Esophagus squamous epithelium (tissue), 5 donors: Measurements from ENCODE around the gene KCNJ11. TPM values are rescaled to one million over a fixed set of nuclear protein-coding genes. Genes with fewer than 3 reads are reported as not detected.

Experiments
- DNase-seq: peaks from one replicate; lab custom pipeline; 2025; lab: John Stamatoyannopoulos, UW
- H3K27ac ChIP-seq, 4 donors: fragments of 200-600 bp; sonication (generic); one replicate each; pipeline ENCODE4 v1.5.1; 2016 to 2019; ENCODE audit warnings: mild to moderate bottlenecking in 1 of 4
- H3K27me3 ChIP-seq, 4 donors: fragments of 200-600 bp; sonication (generic); 1 replicate in 3 of 4; 2 replicates in 1 of 4; pipeline versions ENCODE4 v1.5.1 to v1.6.0; 2017 to 2021; ENCODE audit warnings: antibody characterized with exemption in 1 of 4
- H3K36me3 ChIP-seq, 3 donors: fragments of 200-600 bp; sonication (generic); one replicate each; pipeline ENCODE4 v1.5.1; 2016 to 2019
- H3K4me1 ChIP-seq, 3 donors: fragments of 200-600 bp; sonication (generic); one replicate each; pipeline ENCODE4 v1.5.1; 2017 to 2019
- H3K4me3 ChIP-seq, 4 donors: fragments of 200-600 bp; sonication (generic); 1 replicate in 3 of 4; 2 replicates in 1 of 4; pipeline ENCODE4 v1.5.1; 2016 to 2019; ENCODE audit warnings: mild to moderate bottlenecking in 2 of 4, moderate library complexity in 1 of 4
- H3K9me3 ChIP-seq, 3 donors: fragments of 200-600 bp; sonication (generic); one replicate each; pipeline ENCODE4 v1.5.1; 2016 to 2019
- CTCF ChIP-seq, 6 experiments: fragments of 450-650 bp in 4 of 6; fragments of 200-600 bp in 2 of 6; sonication (generic) in 2 of 6; IDR thresholded peaks; one replicate each; pipeline ENCODE4 v1.5.1; 2016 to 2019; ENCODE audit warnings: antibody characterized with exemption in 6 of 6, mild to moderate bottlenecking in 4 of 6, moderate library complexity in 4 of 6
- POLR2A ChIP-seq, 4 donors: fragments of 450-650 bp; IDR thresholded peaks; one replicate each; pipeline ENCODE4 v1.6.1; 2017; ENCODE audit warnings: antibody characterized with exemption in 4 of 4, mild to moderate bottlenecking in 4 of 4, moderate library complexity in 3 of 4
- WGBS, 2 donors: methylation state at CpG; one replicate each; pipeline ENCODE4 v1.1.5; 2018; 5-methylcytosine and 5-hydroxymethylcytosine counted together
- intact Hi-C: fragments of 100-400 bp; cut with DNase I; formaldehyde crosslinking; loops from one replicate; pipeline ENCODE4 v1.15.0; 2022
- total RNA-seq, 4 donors: library from RNA; depleted of rRNA; stranded (reverse); fragments of >200 nt; gene quantifications; one replicate each; pipeline ENCODE4 v1.1.0, GENCODE V29; 2016
- donor health status: DM: yes; HTN: yes; CAD: no.

Gene KCNJ11
- total RNA-seq, 4 donors from 2014 or later: 1.0 to 1.6 (median 1.3) TPM

GRCh38 chr11:17413414-17414316, 25.2 kb upstream of the KCNJ11 start:
- 67 to 72% methylated on average over 10 to 13 of the region's 15 CpGs for WGBS, 2 donors

GRCh38 chr11:17412488-17413180, 24.2 kb upstream of the KCNJ11 start:
- H3K27me3 ChIP-seq: peaks cover 0 to 38% (median 0%) of the 10 kb centered on the region in 4 donors
- no peaks in the 10 kb centered on the region for H3K4me1 ChIP-seq
- no peak for DNase-seq
- H3K4me3 ChIP-seq: no peak overlapping the region
- 74 to 78% methylated on average over 9 of the region's 9 CpGs for WGBS, 2 donors
- no peaks in the 10 kb centered on the region for H3K36me3 ChIP-seq
- H3K27ac ChIP-seq: no peak overlapping the region
- intact Hi-C loops: no loop called here
- no peaks in the 10 kb centered on the region for H3K9me3 ChIP-seq
- no peak for TF ChIP-seq CTCF (IDR thresholded peaks at IDR 0.05)
- TF ChIP-seq POLR2A (IDR thresholded peaks at IDR 0.05): no peak

More at GRCh38 chr11:17413414-17414316, 25.2 kb upstream of the KCNJ11 start:
- DNase-seq: no peak
- Histone ChIP-seq H3K27me3 (peaks cover 0 to 48% (median 0%) of the 10 kb centered on the region in 4 donors), H3K27ac (no peak overlapping the region), H3K4me1 (no peaks in the 10 kb centered on the region), H3K36me3 (no peaks in the 10 kb centered on the region), H3K4me3 (no peak overlapping the region), H3K9me3 (no peaks in the 10 kb centered on the region)
- TF ChIP-seq POLR2A (IDR thresholded peaks at IDR 0.05): no peak
- intact Hi-C loops: no loop called here

- intact Hi-C loops: no loop called here
- 65 to 78% methylated on average over 5 to 6 of the region's 6 CpGs for WGBS, 2 donors
- Histone ChIP-seq H3K27me3 (peaks cover 0 to 25% (median 0%) of the 10 kb centered on the region in 4 donors), H3K4me1 (peaks cover 0 to 4% (median 2%) of the 10 kb centered on the region in 3 donors), H3K9me3 (no peaks in the 10 kb centered on the region), H3K27ac (no peak overlapping the region), H3K4me3 (no peak overlapping the region), H3K36me3 (no peaks in the 10 kb centered on the region)
- TF ChIP-seq CTCF (IDR thresholded peaks at IDR 0.05): no peak
- no peak for TF ChIP-seq POLR2A (IDR thresholded peaks at IDR 0.05)
- no peak for DNase-seq
These were observed 23.0 kb upstream of the KCNJ11 start for GRCh38 chr11:17411418-17411817.

- no peak for DNase-seq
- Histone ChIP-seq H3K4me1 (peaks cover 0 to 11% (median 6%) of the 10 kb centered on the region in 3 donors), H3K4me3 (no peak overlapping the region), H3K27ac (no peak overlapping the region), H3K9me3 (no peaks in the 10 kb centered on the region), H3K27me3 (peaks cover 0 to 24% (median 0%) of the 10 kb centered on the region in 4 donors), H3K36me3 (no peaks in the 10 kb centered on the region)
- TF ChIP-seq CTCF (IDR thresholded peaks at IDR 0.05) (no peak), POLR2A (IDR thresholded peaks at IDR 0.05) (no peak)
- 43 to 47% methylated on average over 11 of the region's 11 CpGs for WGBS, 2 donors
- intact Hi-C loops: no loop called here
These were observed 22.3 kb upstream of the KCNJ11 start for GRCh38 chr11:17410606-17411379.

GRCh38 chr11:17408641-17409040, 20.2 kb upstream of the KCNJ11 start:
- Histone ChIP-seq H3K27me3 (peaks cover 0 to 7% (median 0%) of the 10 kb centered on the region in 4 donors), H3K4me3 (no peak overlapping the region), H3K27ac (no peak overlapping the region), H3K36me3 (no peaks in the 10 kb centered on the region), H3K9me3 (no peaks in the 10 kb centered on the region), H3K4me1 (peaks cover 0 to 18% (median 6%) of the 10 kb centered on the region in 3 donors)
- intact Hi-C loops: no loop called here
- 96% methylated on average over 5 to 7 of the region's 7 CpGs for WGBS, 2 donors
- TF ChIP-seq POLR2A (IDR thresholded peaks at IDR 0.05): no peak
- no peak for TF ChIP-seq CTCF (IDR thresholded peaks at IDR 0.05)
- DNase-seq: no peak
